Tongue (tissue), 2 donors: Measurements from ENCODE around the gene KCNMA1. TPM values are rescaled to one million over a fixed set of nuclear protein-coding genes. Genes with fewer than 3 reads are reported as not detected.

Experiments
- DNase-seq: peaks from one replicate; pipeline ENCODE4 v3.0.0-alpha.2; 2015
- total RNA-seq: library from RNA; depleted of rRNA; stranded (reverse); fragments of >200 nt; gene quantifications from one replicate; pipeline ENCODE4 v1.2.3, GENCODE V29; 2014

The KCNMA1 gene
- total RNA-seq, 1 donor from 2014 or later, result 34.3 TPM

DNA sequence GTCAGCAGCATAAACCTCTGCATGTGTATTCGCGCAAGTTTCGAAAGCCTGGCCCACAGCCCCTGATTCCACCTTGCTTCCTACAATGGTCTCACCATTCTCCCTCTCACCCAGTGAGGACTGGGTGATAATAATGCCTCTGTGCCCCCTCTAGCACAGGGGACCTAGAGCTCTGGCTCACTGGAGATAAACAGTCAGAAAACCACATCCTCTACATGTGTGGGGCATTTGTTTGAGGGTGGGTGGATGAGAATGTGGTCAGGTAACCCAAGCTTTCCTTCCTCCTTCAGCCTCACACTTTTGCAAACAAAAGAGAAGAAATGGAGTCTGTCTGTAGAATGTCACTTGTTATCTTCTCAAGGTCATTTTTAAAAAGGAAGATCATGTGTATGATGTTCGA lies 373.5 kb downstream of the KCNMA1 start:
- DNase-seq, result no peak

DNA sequence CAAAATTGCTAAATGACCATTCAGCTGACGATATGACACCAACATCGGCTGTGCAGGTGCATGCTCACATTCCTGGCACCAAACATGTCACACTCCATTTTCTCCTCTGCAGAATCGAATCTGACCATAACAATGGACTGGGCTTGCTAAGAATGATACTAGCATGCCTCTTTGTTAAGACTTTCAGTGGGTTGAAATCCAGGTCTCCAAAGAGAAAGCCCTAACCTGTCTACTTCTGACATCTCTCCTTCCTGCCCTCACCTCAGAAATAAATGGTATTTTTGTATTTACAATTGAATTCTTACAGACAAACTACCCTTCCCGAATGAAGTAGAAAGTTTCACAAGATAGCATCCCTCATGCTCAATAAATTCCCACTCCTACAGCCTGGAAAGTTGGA lies 373.9 kb downstream of the KCNMA1 start:
- no peak for DNase-seq

DNA sequence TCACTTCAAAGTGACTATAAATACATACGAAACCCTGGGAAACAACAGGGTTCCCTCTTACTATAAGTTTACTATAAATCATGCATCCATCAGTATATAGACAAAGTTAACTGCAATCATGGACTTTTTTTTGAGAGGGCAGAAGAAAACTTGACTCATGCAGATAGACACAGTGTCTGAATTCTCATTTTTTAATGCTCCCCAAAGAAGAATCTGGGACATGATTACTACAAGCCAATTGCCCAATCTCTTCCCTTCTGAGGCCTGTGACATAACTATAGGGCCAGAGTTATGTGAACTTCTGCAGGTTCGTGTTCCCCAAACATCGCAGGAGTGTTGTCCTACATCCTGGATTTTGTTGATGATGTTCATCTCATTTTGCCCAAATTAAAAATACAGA lies 376.5 kb downstream of the KCNMA1 start:
- no peak for DNase-seq

DNA sequence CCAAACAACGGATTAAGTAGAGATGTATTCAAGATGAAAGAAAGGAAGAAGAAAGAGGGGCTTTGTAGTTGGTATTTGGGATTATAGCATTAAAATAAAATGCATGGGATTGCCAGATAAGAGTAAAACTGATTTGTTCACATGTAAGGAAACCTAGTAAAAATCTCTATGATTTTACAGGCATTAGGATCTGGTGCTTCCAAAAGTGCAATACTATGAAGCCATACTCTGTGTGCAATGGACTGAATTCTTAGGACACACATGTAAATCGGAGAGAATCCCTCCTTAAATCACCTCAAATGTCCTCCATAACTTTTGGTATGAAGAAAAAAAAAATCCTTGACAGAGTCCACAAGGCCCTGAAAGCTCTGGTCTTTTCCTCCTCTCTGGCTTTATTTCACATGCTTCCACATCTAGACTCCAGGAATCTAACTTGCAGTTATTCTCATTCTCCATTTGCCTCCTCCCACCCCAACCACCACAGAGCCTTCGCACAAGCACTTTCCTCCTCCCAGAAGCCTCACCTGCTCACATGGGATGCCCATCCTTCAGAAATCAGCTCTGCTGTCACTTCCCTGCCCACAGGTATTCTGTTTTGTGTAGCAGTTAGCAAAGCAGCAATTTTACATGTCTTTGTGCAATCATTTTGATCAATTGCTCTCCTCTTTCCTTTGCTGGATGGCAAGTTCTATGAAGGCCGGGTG lies 378.3 kb downstream of the KCNMA1 start:
- DNase-seq, result no peak

DNA sequence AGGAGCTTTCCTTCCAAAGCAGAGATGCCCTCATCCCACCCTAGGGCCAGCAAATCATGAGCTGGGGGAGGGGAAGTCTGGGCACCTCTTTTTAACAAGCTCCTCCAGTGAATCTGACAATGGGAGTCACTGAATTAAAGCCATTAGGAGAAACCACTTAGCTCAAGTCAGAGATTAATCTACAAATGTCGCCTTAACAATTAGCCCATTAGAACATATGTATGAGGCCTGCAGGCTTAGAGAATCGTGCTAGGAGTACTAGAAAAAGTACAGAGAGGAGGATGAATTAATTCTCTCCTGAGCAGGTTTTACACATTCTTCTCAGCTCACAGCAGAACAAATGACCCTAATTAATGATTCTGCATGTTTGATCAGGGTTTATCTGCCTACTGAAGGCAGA lies 381.3 kb downstream of the KCNMA1 start:
- no peak for DNase-seq

DNA sequence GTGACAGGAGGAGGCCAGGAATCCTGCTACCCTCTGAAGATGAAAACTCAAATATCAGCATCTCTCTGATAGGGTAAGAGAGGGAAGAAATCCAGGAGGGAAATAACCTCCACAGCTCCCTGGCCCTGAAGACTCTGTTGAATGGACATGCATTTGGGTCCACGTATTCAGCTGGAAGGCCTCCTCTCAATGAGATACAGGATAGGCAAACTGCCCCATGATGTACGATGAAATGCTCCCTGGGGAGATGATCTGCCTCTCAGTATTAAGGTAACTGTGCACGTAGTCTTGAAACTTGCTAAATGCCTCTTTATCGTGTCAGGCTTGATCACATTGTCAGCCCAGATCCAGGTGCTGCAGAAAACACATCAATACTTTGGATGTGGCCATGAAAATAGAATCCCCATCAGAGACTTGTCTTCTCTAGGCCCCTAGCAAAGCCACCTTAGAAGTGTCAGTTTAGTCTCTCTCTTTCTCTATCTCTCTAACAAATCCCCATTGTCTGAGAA lies 384.0 kb downstream of the KCNMA1 start:
- DNase-seq, result no peak

DNA sequence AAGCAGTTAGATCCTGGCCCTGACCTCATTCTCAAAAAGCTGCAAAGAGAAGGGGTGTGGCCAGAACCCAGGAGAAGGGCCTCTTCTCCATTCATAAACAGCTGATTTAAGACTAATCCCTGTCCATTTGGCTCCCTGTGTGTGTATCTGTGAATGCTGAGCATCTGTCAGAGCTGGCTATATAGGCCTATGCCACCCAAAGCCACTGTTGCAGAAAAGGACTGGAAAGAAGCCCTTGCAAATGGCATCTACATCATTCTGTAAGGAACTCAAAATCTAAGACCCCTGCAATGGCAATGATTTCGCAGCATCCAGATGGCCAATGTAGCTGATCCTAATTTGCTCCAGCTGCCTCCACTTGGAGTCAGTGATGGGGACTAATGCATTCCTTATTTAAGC lies 384.5 kb downstream of the KCNMA1 start:
- DNase-seq, result peak; percentile 75

DNA sequence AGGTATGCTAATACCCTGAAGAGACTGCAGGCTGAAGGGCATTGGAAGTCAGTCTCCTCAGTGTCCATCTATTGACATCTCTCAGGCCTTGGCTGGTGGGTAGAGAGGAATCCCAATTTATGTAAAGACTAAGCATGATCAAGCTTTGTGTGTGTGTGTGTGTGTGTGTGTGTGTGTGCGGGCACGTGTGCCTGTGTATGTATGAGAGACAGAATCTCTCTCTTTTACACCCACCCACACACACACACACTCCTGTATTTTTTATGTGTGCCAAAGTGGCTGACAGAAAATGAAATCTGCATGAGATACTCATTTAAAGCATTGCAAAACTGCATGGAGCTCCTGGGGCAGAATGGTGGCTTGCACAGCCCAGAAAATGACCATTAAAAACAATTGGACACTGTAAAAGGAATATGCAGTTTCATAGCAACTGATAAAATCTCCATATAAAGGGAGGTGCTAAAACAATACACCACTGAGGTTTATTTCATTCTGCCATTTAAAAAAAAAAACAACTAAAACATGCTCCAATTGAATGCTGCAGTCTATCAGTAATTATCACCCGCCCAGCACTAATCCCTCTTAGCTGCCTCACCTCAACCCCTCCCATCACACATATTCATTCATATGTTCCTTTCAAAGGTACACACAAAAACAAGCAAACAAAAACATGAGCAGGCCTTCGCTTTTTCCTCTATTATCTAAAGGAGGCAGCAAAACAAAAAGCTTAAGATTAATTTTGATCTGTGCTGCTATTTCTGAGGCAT lies 385.0 kb downstream of the KCNMA1 start:
- no peak for DNase-seq

DNA sequence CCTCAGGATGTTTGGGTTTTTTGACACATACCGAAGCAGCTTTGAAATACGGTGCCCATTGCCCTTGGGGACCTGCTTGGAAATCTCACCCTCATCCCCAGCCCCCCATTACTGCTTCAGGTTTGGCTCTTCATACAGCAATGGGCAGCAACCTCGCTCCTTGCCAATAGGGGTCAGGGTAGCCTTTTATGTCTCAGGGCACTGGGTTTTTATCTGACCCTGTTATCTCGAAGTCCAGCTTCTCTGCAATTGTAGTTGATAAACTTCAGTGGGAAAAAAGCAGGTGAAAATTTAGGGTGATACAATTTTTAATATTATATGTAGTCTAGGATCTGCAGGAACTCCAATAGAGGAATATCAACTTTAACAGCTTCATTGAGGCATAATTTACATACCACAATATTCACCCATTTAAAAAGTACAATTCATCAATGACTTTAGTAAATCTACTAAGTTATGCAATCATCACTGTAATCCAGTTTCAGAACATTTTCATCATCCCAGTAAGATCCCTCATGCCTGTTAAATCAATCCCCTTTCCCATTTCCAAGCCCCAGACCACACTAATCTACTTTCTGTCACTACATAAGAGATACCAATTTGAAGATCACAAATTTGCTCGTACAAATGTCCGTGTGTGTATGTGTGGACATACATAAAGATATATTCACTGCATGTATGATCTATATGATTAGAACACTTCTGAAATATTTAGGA lies 386.2 kb downstream of the KCNMA1 start:
- peak; percentile 42 for DNase-seq

DNA sequence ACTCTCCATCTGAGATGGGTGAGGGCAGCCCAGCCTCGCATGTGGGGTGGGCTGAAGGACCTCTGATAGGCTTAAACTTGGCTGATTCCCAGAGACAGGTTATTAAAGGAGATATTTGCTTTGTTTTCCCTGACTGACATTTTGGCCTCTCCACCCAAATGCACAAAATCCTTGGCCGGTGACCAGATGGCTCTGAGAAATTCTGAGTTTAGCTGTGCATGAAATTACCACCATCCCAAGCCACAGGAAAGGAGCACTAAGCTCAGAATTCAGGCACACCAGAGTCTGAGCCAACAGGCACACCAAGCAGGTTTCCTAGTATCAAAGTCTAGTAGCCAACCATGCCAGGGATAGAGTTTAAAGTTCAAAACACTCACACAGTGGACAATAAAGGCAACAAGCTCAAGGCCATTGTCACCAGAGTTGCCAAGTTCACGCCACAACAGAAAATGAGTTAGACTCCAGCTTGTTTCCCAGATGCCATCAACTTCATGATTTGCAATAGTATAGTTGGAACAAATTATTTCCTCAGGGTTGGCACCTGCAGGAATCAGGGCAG lies 387.6 kb downstream of the KCNMA1 start:
- DNase-seq, result no peak

DNA sequence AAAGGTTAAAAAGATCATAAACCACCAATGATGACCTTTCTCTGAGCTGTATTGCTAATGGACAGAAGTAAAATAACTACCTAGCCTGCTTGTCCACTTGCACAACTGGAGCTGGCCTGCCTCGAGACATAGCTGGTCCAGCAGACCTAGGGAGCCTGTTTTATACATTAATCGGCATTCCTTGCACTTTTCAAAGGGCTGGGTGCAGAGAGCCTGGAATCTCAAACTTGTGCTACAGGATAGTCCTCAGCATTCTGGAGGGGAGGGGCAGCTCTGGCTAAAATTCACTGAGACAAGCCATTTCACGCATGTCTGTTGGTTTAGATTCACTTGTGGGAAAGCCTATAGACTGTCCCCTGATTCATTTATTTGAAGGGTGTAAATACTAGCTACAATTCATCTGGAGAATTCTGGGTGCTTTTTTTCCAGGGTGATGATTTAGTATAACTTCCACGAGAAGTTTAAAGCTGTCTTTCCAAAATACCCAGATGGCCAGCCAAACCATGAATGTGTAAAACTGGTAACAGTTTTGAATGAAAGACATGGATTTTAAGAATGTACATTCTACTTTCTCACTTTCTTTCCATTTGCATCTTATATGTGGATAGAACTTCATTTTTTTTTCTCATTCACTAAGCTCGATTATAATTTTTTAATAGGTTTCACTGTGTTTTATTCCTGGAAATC lies 389.4 kb downstream of the KCNMA1 start:
- no peak for DNase-seq

DNA sequence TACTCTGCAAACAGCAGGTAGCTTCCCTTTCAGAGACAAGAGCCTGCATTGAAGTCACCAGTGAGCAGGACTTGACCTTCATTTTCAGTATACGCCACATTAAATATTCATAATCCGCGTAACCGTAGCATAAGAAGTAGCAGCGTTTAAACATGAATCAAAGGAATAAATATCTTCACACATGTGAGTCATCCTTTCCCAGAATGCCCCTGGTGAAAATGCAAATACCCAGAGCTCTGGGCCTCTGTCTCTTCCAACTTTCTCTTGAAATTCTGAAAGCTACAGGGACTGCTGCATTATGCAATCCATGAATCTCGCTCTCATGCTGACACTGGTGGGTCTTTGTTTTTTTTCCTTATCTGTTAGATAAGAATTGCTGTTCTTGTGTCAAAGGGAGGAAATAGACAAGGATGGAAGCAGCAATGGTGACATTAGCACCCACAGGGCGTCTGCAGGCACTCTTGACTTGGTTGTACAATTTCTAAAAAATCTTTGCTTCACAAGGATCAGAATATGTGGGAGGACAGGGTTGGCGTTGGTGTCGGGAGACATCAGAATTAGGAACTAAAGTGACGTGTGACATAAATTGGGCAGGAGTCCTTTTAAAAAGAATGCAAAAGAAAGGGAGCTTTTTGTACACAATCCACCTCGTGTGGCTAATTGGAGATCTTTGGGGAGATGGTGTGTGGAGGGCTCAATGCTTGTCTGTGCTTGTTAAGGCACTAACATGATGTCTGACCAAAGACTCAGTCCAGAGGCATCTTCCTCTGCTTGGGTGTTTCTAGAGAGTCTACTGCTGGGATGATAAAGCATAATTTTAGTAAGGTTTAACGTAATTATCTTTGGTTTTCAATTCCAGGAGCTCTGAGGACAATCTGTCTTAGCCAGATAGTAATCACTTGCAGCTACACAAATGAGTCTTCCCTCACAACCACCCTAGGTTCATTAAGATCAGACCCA lies 390.3 kb downstream of the KCNMA1 start:
- DNase-seq, result no peak

DNA sequence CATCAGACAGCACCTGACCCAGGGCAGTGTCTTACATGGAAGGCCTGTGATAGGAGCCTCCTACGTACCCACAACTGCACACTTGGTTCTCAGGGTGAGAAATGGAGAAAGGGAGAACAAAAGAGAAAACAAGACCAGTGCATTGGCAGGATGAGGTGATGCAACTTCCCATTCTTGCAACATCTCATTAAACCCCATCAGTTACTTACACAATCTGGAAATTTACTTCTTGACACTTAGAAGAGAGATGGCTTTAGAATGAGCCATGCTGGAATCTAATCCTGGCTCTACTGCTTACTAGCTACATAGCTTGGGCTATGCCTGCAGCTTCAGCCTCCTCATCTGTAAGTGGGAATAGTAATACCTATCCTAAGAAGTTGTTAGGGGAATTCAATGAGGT lies 391.7 kb downstream of the KCNMA1 start:
- no peak for DNase-seq

DNA sequence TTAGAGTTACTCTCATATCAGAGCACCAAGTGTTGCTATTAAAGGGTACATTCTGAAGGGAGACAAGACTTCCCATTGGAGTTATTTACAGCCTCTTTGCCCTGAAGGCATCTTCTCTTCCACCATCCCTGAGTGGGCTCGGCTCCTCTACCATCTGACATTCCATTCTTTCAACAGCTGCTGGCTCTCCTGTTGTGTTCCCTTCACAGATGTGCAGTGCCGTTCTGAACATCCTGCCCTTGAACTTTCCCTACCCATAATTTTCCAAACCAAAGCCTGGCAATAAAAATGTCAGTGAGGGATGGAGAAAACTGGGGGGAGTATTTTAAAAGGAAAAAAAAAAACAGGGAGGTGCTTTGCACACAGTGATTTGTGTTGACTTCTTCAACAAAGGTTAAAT lies 392.9 kb downstream of the KCNMA1 start:
- peak; percentile 52 for DNase-seq

DNA sequence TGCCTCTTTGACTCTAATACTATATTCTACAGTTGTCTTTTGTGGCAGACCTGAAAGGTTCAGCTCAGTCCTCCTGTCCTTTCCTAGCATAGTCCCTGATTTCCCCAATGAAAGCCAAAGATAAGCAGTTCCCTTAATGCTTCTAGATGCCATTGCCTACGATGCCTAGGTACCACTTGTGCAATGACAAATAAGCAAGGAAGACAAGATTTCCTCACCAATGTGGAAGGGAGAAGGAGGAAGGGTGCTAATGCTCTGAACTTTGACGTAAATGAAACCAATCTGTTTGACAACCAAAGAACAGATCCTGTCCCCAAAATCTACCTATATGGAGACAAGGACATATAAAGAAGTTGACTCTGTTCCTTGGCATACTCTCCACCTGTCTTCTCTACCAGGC lies 393.3 kb downstream of the KCNMA1 start:
- no peak for DNase-seq

DNA sequence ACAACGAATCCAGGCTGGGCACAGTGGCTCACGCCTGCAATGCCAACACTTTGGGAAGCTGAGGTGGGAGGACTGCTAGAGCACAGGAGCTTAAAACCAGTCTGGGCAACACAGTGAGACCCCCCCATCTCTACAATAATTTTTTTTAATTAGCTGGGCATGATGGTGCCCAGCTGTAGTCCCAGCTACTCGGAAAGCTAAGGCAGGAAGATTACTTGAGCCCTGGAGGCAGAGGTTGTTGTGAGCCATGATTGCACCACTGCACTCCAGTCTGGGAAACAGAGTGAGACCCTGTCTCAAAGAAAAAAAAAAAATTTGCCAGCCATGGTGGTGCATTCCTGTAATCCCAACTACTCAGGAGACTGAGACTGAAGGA lies 396.3 kb downstream of the KCNMA1 start:
- no peak for DNase-seq

DNA sequence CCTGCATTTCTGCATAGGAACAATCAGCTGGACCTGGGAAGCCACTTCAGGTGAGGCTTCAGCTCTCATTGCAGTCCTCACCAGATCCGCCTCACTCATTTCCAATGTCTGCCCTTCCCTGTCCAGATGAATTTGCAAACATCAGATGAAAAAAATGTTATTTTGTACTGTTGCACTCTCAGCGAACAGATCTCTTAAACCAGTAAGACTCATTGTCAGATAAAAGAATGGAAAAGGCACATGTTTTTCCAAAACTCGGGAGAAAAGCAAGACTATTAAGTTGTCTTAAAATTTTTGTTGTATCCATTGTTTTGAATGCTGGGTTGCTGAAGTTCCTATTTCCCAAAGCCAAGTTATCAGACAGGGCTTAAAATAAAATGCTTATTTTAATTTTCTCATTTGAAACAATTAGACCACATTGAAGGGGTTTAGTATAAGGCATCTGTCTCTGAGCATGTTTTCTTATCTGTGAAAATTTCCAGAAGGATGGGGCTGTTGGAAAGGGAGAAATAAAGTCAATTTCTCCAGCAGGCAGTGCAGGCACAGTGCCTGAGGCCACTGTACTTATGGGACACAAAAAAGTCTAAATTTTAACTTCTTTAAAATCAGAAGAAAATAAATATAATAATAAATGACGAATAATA lies 396.8 kb downstream of the KCNMA1 start:
- DNase-seq, result no peak

DNA sequence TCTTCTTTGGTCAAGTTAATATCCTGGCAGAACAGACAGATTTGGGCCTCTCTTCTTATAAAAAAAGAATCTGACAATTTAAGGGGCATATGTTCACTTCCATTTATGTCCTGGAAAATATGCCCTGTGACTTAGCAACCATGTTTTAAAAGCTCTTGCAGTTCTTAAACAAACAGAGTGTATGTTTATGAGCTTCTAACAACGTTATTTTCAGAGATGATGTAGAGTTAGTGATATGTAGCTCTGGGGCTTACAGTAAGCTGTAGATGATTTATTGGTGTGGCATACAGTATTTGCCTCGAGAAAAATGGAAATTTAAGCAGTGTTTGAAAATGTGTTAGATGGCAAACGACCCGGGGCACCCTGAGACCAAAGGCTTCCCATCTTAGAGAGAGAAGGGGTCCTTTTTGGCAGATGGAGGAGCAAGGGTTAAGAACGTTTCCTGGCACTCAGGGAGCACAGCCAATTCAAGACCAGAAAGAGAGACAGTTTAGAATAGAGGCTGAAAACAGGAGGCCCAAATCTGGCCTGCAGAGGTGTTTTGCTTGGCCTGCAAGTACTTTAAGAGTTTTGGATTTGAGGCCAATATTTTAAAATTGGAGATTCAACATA lies 397.5 kb downstream of the KCNMA1 start:
- peak; percentile 32 for DNase-seq

DNA sequence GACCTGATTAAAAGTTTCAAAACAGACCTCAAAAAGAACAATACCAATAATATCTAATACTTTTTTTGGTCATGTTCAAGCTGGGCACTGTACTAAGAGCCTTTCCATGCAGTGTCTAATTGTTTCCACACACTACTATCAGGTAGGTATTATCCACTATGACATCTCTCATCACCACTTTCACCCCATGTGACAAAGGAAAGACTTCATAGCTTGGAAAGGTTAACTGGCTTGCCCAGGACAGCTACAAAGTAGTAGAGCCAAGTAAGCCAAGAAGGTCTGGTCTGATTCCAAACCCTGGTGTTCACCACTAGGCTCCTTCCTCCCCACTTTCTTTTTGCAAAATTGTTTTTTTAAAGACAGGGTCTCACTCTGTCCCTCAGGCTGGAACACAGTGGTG lies 400.5 kb downstream of the KCNMA1 start:
- DNase-seq, result no peak

DNA sequence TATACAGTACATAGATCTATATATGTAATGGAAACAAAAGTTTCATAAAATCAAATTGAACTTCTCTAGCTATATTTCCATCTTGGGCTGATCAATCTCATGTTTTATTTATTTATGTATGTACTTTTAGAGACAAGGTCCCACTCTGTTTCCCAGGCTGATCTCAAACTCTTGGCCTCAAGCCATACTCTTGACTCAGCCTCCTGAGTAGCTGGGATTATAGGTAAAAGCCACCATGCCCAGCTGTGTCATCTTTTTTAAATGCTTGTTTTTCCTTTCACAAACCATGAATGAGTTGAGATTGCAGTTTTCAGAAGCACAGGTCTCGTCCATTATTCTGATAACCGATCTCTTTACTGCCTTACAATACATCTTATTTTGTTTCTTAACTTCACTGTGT lies 400.9 kb downstream of the KCNMA1 start:
- DNase-seq, result peak; percentile 38
